ENCODE data around the gene DDX27.
"Not testable (repeated sequence)": the region's sequence is repeated elsewhere in the genome, so short reads cannot be mapped to it uniquely, and the experiment has no call there.

DDX27 gene

GRCh38 chr20:49210101-49210756, 9.0 kb upstream of the DDX27 start:
- TF ChIP-seq CTCF (conservative IDR thresholded peaks at IDR 0.05; ENCODE audit: low read length) = no peak
- DNase-seq (ENCODE audit: low read depth) = peak; percentile 73

DNA sequence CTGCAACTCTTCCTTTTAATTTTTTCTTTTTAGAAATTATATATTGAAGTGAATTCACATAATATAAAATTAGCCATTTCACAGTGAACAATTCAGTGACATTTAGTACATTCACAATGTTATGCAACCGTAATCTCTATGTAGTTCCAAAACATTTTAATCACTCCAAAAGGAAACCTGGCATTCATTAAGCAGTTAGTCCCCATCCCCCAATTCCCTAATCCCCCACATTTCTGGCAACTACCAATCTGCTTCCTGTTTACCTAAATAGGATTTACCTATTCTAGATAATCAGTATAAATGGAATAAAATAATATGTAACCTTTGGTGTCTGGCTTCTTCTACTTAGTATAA, 8.5 kb upstream of the DDX27 start:
- no peak overlapping the region for H3K4me3 ChIP-seq (ENCODE audit: low read length)
- TF ChIP-seq CTCF (conservative IDR thresholded peaks at IDR 0.05; ENCODE audit: low read length) = no peak
- peak; percentile 42 for DNase-seq (ENCODE audit: low read depth)

More at GRCh38 chr20:49210101-49210756, 9.0 kb upstream of the DDX27 start:
- H3K4me3 ChIP-seq (ENCODE audit: low read length) = no peak overlapping the region

DNA sequence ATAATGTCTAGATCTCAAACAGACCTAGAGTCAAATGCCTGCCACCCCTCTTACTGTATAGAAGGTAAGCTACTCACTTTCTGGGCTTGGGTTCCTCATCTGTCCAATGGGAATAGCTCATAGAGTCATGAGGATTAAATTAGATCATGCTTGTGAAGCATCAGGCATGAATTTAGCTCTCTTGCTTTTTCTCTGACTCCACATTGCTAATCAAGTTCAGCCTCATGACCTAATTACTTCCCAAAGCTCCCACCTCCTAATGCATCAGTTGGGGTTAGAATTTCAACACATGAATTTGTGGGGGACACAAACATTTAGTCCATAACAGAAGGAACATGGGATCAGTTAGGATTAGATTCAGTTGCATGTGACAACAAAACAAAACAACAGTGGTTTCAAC, 4.6 kb upstream of the DDX27 start:
- H3K4me3 ChIP-seq (ENCODE audit: low read length) = no peak overlapping the region

GRCh38 chr20:49215232-49215631, 4.0 kb upstream of the DDX27 start:
- no peak for TF ChIP-seq CTCF (conservative IDR thresholded peaks at IDR 0.05; ENCODE audit: low read length)
- H3K4me3 ChIP-seq (ENCODE audit: low read length) = no peak overlapping the region
- no peak for DNase-seq (ENCODE audit: low read depth)

More for the DNA sequence above, 4.6 kb upstream of the DDX27 start:
- peak; percentile 11 for DNase-seq (ENCODE audit: low read depth)
- TF ChIP-seq CTCF (conservative IDR thresholded peaks at IDR 0.05; ENCODE audit: low read length) = no peak

DNA sequence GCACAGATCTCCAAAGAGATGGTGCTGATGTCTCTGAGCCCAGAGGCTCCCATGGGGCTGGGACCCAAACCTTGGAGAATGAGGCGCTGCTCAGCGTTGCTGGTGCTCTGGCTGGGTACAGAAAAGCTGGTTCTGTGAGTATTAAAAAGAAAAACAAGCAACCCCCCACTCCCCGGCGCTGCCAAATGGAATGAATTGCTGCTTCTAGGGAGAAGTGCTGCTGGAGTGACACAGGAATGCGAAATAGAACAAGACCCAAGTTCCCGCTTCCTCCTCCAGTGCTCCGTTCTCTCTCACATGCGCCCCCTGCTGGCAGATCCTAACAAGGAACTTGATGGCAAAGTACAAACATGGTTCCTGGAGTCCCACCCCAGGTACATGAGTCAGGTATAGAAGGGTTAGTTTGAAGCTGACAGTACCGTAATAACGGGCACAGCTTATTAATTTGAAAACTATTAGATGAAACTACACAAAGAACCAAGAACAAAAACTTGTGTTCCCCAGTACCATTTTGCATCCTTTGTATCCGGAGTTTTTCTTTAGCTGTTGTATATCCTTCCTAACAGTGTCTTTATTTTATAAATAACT, 2.1 kb upstream of the DDX27 start:
- peak; percentile 95 for TF ChIP-seq CTCF (conservative IDR thresholded peaks at IDR 0.05; ENCODE audit: low read length)
- peak; percentile 84 for DNase-seq (ENCODE audit: low read depth)
- no peak overlapping the region for H3K4me3 ChIP-seq (ENCODE audit: low read length)

- 0 out of 2 replicates have a peak overlapping the region, but pooled peaks have one; percentile 26 for H3K4me3 ChIP-seq (ENCODE audit: low read length)
- not testable (repeated sequence) for DNase-seq (ENCODE audit: low read depth)
Observed at GRCh38 chr20:49218739-49219090, 501 bp upstream of the DDX27 start.

DNA sequence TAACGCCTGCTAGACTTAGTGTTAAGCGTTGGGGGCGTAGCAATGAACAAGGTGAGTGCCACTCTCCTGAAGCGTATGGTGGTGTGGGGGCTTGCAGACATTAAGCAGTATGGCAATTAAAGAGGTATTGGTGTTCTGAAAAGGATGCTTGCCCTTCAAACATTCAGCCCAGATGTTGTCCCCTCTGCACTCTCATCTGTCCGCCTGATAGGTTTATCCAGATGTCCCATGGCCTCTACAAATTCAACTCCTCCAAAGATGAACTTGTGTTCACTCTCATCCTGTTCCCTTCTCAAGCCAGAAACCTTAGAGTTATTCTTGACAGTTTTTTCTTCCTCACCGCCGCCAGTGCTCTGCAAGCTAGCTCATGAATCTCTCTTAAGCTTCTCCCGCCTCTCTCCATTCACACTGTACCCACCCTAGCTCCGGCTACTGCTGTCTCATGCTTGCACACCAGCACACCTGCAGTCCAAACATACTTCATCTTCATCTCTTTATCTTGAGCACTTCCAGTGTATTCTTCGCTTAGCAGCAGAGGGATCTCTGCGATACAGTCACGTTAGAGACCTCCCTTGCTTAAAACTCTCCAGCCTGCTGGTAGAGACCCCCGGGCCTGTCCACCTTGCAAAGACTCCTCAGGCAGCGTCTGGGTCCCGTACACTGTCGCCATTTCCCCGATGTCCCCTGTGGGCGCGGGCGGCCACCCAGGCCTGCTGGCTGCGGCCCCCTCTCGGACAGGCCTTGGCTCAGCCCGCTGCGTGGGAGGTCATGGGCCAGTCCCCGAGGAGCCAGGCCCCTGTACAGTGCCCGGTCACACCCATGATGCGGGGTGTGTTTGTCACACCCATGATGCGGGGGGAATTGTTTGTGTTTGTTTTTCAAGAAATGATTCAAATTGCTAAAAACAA, 962 bp downstream of the DDX27 start:
- DNase-seq (ENCODE audit: low read depth) = no peak
- no peak for TF ChIP-seq CTCF (conservative IDR thresholded peaks at IDR 0.05; ENCODE audit: low read length)
- H3K4me3 ChIP-seq (ENCODE audit: low read length) = peak overlapping the region; percentile 96

All from AG10803 (cell line).